SK-MEL-5 (cell line): ENCODE results near the gene DNAJC13. TPM values are rescaled to one million over a fixed set of nuclear protein-coding genes. Genes with fewer than 3 reads are reported as not detected.
A peak's percentile ranks its signal among the peaks of the same experiment; 100 is the strongest.

Experiments
- DNase-seq: peaks from one replicate; pipeline ENCODE4 v3.0.0-alpha.2; 2016; ENCODE audit warnings: low read depth, low spot score
- in situ Hi-C: cut with HindIII; loops from 2 replicates; pipeline ENCODE4 v1.10.0; 2016; ENCODE audit warnings: low sequenced_read_pairs, high pct_unique_total_duplicates, low pct_unique_long_range_greater_than_20kb
- total RNA-seq: library from RNA; depleted of rRNA; stranded (reverse); fragments of >200 nt; shearing (Covaris generic); gene quantifications from 2 replicates; pipeline ENCODE4 v1.2.3, GENCODE V29; 2014

Gene DNAJC13
- total RNA-seq, 1 experiment from 2014 or later: 49.8 TPM

DNA sequence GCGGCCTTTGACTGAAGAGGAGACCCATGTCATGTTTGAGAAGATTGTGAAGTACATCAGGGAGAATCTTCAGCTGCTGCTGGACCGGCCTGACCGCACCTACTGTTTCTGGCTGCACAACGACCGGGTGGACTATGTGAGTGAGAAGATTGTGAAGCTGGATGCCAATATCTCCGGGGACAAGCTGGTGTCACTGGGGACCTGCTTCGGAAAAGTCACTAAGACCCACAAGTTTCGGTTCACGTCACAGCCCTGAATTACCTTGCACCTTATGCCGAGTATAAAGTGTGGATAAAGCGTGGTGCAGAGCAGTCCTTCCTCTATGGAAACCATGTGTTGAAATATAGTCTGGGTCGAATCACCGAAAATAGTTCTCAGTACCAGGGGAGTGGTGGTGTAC lies 16.0 kb upstream of the DNAJC13 start:
- in situ Hi-C loops: no loop called here
- no peak for DNase-seq

DNA sequence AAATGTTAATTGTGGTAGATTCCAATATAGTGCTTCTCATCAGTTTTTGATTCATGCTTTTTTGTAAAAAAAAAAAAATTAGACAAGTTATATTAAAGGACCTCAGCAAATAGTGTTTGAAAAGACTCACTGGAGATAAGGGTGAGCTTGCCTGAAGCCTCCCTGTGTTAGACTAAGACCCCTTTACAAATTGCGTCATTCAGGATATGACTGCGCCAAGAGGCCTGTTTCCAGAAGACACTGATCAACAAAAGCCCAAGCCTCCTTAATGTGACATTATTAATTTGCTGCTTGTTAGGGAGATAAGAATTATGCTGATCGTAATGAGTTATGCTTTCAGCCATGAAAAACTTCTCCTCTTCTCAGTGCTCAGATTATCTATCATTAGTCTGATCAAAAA lies 13.0 kb upstream of the DNAJC13 start:
- DNase-seq: no peak
- in situ Hi-C loops: no loop called here

DNA sequence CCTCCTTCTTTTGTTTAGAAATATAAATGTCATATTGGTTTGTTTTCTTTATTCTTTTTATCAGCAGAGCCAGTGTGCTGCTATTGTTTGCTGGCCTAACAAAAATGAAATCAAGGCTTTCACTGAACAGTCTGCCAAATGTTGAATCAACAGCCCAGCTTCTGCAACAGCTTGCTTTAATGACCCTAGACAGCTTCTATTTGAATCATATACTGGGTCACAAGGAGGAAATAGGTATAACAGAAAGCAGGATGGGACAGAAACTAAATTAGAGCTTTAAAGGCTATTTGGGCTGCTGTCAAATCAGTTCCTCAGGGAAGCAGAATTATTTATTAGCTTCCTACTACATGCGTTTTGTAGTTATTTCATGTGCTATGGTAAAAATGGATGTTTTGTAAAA lies 12.1 kb upstream of the DNAJC13 start:
- no peak for DNase-seq
- in situ Hi-C loops: no loop called here

DNA sequence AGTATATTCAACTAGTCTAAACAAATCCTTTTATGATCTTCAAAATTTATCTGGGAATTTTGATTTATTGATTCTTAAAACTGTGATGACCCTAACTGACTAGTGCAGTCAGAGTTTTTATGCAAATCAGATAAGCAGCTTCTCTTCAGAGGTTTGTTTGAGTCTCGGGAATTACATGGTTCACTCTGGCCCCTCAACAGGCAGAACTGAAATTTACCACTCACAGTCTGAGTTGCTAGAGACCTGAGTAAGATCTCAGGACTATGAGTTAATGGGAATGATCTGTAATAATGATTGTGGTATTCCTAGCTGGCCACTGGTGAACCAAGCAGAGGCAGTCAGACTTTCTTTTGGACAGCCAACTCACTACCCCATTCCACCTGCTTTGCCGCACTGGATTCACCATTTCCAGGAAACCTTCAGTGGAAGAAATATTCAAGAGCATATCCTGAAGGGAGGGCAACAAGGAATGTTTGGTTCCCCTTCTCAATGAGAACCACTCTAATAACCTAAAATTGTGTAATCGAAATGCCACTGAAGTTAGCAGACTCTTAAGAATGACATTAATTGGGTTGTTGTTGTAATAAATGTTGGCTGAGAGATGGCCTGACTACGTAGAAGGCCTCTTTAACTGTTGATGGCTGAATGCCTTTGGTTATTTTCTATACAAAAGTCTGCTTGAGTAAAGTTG lies 11.5 kb upstream of the DNAJC13 start:
- DNase-seq: no peak
- in situ Hi-C loops: no loop called here

DNA sequence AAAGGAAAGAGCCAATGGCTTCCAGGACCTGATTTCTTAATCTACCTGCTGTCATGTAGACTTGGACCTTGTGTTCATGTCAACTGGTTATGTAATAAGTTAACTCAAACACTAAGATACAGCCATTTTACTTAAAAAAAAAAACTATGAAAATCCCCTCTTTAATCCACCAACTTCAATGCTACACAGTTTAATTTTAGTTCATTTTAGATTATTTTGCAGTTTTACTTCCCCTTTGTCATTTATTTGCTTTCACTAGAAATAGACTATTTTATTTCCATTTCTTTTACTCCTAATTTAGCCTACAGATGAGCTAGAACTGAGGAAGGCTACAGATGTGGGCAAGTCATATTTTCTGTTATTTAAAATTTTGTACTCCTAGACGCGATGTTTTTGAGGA lies 10.7 kb upstream of the DNAJC13 start:
- DNase-seq: no peak
- in situ Hi-C loops: no loop called here

DNA sequence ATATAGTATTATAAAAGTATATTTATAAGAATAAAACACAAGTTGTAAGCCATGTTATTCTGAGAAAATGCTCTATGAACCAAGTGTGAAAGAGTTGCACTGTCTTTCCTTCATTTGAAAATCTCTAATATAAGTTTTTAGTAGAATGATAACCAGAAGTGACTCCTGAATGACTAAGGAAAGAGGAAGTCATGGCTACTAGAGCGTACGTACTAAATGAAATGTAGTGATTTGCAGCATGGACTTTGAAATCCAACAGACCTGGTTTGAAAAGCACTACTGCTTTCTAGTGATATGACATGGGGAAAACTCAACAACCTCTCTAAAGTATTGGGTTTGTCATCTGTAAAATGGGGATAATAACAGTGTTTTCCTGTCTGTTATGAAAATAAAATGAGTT lies 10.3 kb upstream of the DNAJC13 start:
- no peak for DNase-seq
- in situ Hi-C loops: no loop called here

DNA sequence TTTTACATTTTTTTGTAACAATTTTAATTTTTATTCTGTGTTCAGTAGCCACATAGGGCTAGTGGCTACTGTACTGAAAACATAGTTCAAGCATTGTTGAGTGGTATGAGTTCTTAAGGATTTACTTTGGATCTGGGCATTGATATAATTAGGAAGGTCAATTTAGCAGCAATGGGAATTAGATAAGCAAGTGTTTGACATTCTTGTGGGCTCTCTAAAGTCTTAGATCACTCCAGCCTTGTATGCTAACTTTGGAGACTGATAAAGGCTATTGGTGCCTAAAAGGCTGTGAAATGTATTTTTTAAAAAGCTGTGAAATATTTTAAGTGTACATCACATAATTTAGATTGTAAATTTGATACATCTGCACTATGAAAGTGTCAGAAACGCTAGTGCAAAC lies 2.5 kb upstream of the DNAJC13 start:
- DNase-seq: no peak
- in situ Hi-C loops: no loop called here

DNA sequence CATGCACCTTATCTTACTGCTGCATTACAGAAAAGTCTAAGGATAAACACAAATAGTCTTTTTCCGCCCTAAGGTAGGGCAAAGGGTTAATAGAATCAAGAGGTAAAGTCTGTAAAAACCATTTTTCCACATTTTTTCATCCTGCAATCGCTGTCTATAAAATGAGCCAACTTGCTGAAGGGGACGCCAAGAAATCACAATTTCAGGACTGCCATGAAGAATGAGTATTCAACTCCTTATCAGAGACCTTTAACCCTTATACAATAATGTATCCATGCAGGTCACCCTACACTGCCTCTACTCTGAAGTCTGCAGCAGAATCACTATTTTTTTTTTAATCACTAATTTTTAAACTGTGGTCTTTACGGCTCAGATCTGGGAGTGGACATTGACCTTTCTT lies 1.1 kb upstream of the DNAJC13 start:
- in situ Hi-C loops: no loop called here
- DNase-seq: no peak

DNA sequence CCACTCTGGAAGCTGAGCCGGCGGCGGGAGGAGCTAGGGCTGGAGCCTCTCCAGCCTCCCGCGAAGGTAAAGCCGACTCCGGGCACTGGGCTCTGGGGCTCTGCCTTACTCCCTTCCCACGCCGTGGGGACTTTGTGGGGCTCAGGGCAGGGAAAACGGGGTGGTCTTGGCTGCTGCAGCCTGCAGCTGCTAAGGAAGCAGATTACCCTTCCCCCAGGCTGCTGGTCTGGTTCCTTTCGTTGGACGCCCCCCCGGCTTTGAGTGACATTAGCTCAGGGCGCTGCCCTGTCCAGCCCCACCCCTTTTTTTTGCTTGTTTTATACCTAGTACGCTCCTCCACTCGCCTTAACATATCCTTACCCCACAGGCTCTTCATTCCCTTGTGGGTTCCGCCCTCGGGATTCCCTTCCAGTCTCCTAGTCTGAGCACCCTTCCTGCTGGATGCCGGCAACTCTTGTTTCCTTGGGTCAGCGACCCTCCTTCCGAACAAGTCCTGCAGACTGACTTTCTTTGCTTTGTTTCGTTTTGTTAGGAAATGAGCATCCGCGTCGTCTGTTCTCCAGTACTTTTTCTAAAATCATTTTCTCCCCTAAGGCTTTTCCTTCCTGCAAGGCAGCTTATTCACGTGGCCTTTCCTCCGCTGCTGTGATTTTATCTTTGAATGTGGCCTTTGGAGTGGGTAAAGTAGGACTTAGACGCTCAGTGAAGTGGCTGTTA lies 551 bp downstream of the DNAJC13 start:
- DNase-seq: peak; percentile 87
- in situ Hi-C loops: no loop called here

DNA sequence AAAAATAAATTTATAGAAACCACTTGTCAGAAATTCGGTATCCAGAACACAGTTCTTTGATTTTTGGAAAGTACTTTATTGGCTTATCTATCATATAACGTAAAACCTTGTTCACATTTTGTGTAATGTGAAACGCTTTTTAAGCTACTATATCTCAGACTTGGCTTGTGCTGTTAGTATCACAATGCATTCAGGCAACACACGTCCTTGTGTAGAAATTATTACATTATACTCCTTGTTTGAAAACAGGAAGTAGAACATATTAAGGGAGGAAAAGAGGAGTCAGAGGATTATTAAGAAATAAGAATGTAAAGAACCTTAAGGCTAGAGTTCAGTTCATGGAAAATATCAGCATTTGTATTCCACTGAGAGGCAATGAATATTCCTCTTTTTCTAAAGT lies 1.6 kb downstream of the DNAJC13 start:
- in situ Hi-C loops: no loop called here
- DNase-seq: no peak

DNA sequence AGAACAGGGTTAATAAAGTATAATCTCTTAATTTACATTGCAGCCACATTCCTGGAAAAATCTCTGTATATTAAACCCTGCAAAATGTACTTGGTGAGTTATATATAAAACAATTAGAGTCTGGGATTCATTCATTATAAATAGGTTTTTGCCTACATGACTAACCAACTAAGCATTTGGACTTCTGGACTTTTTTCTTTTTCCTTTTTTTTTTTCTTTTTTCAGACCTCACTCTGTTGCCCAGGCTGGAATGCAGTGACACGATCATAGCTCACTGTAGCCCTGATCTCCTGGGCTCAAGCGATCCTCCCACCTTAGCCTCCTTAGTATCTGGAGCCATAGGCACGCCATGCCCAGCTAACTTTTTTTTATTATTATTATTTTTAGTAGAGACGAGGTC lies 4.5 kb downstream of the DNAJC13 start:
- no peak for DNase-seq
- in situ Hi-C loops: no loop called here

DNA sequence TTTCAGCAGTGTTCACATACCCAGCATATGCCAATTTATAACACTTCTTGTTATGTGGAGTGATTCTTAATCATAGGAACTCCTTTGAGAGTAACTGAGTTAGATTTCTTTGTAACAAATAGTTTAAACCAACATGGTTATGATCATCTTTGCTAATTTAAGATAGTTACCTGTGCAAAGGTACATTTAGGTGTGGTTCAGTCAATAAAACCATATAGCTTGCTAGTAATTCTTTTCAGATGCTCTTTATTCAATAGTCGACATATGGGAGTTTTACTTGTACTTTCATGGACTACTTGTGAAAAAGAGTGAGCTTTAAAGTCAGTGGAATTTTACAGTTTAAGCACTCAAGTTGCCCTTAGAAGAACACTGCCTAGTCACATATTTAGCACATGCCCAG lies 5.2 kb downstream of the DNAJC13 start:
- DNase-seq: no peak
- in situ Hi-C loops: no loop called here

DNA sequence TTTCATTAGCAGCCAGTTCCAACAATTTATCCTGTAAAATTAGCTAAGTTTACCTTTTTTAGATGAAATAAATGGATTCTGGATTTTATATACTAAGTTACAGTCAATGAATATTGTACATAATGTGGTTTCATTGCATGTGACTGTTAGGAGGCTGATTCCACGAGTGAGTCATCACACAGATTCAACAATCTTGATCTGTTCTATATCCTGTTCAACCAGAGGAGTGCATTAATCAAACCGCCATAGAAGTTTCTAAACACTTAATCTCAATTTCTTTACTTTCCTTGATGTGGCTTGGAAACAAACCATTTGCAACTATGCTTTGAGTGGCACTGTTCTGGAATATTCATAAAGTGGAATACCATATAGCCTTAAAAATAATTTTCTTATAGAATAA lies 15.3 kb downstream of the DNAJC13 start:
- in situ Hi-C loops: no loop called here
- peak; percentile 91 for DNase-seq

DNA sequence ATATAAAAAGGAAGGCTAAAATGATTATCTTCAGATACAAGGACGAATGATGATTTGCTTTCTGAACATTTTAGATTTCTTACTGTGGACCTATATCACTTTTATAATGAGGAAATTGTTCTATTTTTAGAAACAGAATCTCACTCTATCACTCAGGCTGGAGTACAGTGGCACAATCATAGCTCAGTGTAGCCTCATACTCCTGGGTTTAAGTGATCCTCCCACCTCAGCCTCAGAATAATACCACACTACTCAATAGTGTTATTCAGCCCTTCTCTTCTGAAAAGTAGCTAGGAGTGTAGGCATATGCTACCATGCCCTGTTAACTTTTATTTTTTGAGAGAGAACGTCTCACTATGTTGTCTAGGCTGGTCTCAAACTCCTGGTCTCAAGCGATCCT lies 15.8 kb downstream of the DNAJC13 start:
- DNase-seq: peak; percentile 75

DNA sequence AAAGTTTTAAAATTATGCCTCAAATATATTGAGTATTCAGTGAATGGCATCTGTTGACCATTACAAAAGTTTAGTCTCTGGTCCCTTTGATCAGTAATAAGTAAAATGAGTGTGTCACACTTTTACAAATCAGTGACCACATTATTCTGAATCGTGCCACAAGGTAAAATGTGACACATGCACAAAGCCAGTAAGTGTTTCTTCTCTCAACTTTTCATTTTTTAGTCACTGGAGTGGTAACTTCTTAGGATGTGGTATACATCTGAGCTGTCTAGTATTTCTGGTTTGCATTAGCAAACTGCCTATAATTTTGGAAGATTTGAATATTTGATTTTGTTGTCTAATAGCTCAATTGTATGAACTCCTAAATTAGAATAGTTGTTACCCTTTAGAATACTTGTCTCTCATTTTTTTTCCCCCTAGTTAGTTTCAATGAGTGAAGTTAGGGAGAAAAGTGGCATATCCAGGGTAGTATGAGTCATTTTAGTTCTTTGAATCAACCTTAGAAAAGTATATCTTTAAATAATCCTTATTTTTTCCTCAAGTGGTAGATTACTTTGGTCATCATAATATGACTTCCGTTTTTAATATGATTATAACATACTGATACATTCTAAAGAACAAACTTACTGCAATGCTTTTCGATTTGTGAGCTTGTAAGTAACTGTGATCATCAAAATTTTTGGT lies 18.1 kb downstream of the DNAJC13 start:
- in situ Hi-C loops: no loop called here
- no peak for DNase-seq

More for the DNA sequence above, 15.8 kb downstream of the DNAJC13 start:
- in situ Hi-C loops: no loop called here

DNA sequence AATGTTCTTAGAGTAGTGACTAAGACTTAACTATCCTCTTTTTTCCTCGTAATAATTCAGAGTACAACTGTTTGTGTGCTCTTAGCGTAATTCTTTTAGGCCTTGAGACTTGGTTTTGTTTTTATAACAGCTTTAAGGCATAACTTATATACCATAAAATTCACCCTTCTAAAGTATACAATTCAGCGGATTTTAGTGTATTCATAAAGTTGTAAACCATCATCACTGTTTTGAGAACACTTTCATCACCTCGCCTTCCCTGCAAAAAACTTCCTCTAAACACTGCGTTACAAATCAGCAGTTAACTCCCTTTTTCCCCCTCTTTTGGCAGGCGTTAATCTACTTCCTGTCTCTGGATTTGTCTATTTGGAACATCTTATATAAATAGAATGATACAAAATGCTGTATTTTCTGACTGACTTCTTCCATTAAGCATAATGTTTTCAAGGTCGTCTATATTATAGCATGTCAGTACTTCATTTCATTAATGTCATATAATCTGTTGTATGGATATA lies 18.7 kb downstream of the DNAJC13 start:
- in situ Hi-C loops: no loop called here
- DNase-seq: no peak

DNA sequence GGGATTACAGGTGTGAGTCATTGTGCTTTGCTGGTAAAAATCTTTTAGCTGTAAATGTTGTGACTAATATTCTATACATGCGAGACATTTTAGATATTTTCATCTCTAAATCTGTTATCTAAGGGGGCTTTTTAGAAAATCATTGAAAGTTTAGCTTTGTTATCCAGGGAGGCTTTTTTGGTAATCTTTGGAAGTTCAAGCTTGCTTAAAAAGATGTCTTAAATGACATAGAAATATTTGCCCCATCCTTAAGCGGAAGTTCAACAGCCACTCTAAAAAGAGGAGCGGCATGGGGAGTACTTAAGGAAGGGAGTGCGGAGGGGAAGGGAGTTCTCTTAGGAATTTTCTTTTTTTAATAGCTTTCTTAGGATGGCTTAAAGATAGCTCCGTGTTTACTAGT lies 26.1 kb downstream of the DNAJC13 start:
- no peak for DNase-seq
- in situ Hi-C loops: no loop called here

DNA sequence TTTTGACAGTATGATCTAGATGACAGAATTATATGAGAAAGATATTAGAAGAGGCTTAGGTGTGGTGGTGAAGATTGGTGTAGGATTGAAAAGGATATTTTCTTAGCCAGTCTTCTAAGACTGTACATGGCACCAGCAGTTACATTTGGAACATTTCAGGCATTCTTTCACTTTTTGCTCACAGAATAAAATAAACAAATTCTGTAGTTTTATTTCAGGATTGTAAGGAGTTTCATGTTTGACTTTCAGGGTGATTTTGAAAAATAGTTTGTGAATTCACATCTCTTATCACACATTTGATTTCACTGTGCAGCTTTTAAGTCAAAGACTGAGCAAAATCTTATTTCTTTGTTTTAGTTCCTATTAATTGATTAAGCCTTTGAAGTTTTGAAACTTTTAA lies 27.1 kb downstream of the DNAJC13 start:
- in situ Hi-C loops: no loop called here

DNA sequence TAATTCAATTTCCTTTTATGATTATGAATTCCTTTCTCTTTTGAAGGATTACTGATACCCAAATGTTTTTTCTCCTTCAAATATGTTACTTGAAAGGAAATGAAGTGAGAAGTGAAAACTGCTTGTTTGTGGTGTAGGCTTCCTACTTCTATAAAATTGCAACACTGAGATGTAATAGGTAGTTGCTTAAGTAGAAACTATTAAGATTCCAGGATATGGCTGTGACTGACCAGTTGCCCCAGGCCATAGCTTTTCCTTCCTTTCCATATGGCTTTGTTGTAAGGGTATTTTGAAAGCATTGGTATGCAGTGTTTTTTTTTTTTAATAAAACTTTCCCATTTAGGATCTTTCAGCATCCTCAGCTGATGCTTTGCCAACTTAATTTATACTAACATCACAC lies 28.5 kb downstream of the DNAJC13 start:
- in situ Hi-C loops: no loop called here
- peak; percentile 87 for DNase-seq

More for the DNA sequence above, 27.1 kb downstream of the DNAJC13 start:
- DNase-seq: no peak
